Mesenchymal stem cell (in vitro differentiated cells and primary cell): Measurements from ENCODE around the gene ASGR2. TPM values are rescaled to one million over a fixed set of nuclear protein-coding genes. Genes with fewer than 3 reads are reported as not detected.
"Not testable (repeated sequence)": the region's sequence is repeated elsewhere in the genome, so short reads cannot be mapped to it uniquely, and the experiment has no call there.

Experiments used
- DNase-seq: peaks from one replicate; pipeline ENCODE4 v3.0.0-alpha.2; 2013
- H2AFZ ChIP-seq: one replicate; pipeline ENCODE4 v1.6.1; 2013; ENCODE audit warnings: low read depth, mild to moderate bottlenecking, control low read depth, inconsistent platforms, low read length, moderate library complexity
- H2AK5ac ChIP-seq: 2 replicates; pipeline ENCODE4 v1.6.1; 2013; ENCODE audit warnings: low read length, moderate library complexity, mild to moderate bottlenecking, inconsistent platforms; ENCODE audit not compliant: severe bottlenecking
- H2BK120ac ChIP-seq: one replicate; pipeline ENCODE4 v1.6.1; 2013; ENCODE audit warnings: low read depth, mild to moderate bottlenecking, inconsistent platforms, low read length, moderate library complexity
- H2BK12ac ChIP-seq, 2 experiments: one replicate each; pipeline ENCODE4 v1.6.1; 2013; ENCODE audit warnings: inconsistent platforms in 2 of 2, low read length in 2 of 2, mild to moderate bottlenecking in 2 of 2, moderate library complexity in 2 of 2, control low read depth in 1 of 2
- H2BK15ac ChIP-seq: one replicate; pipeline ENCODE4 v1.6.1; 2013; ENCODE audit warnings: mild to moderate bottlenecking, low read depth, inconsistent platforms; ENCODE audit not compliant: poor library complexity, severe bottlenecking
- H2BK5ac ChIP-seq: 2 replicates; pipeline ENCODE4 v1.6.1; 2013; ENCODE audit warnings: low read depth, mild to moderate bottlenecking, low read length, control low read depth, inconsistent platforms; ENCODE audit not compliant: poor library complexity, severe bottlenecking
- H3K14ac ChIP-seq, 2 experiments: one replicate each; pipeline ENCODE4 v1.6.1; 2013; ENCODE audit warnings: inconsistent platforms in 2 of 2, low read length in 2 of 2, control low read depth in 1 of 2, mild to moderate bottlenecking in 1 of 2, moderate library complexity in 1 of 2
- H3K18ac ChIP-seq, 2 experiments: one replicate each; pipeline ENCODE4 v1.6.1; 2013; ENCODE audit warnings: inconsistent platforms in 2 of 2, low read length in 2 of 2, control low read depth in 1 of 2, low read depth in 1 of 2, mild to moderate bottlenecking in 1 of 2
- H3K23ac ChIP-seq, 2 experiments: one replicate each; pipeline ENCODE4 v1.6.1; 2013; ENCODE audit warnings: inconsistent platforms in 2 of 2, low read length in 2 of 2, mild to moderate bottlenecking in 2 of 2, moderate library complexity in 2 of 2, control low read depth in 1 of 2
- H3K27ac ChIP-seq: 2 replicates; pipeline ENCODE4 v1.5.1; 2013; ENCODE audit warnings: mild to moderate bottlenecking, moderate library complexity, low read length, control low read depth, inconsistent platforms; ENCODE audit not compliant: poor library complexity, severe bottlenecking
- H3K27me3 ChIP-seq, 2 experiments: 2 replicates each; pipeline versions ENCODE4 v1.6.1 to v1.7.0; 2013; ENCODE audit warnings: low read length in 2 of 2, mild to moderate bottlenecking in 2 of 2, moderate library complexity in 2 of 2, control low read depth in 1 of 2, inconsistent platforms in 1 of 2; ENCODE audit not compliant: control insufficient read depth in 1 of 2, insufficient read depth in 1 of 2
- H3K36me3 ChIP-seq, 2 experiments: 2 replicates each; pipeline versions ENCODE4 v1.6.1 to v1.7.0; 2013; ENCODE audit warnings: low read length in 2 of 2, control low read depth in 1 of 2, inconsistent platforms in 1 of 2, low read depth in 1 of 2, mild to moderate bottlenecking in 1 of 2; ENCODE audit not compliant: insufficient read depth in 2 of 2, control insufficient read depth in 1 of 2
- H3K4ac ChIP-seq, 2 experiments: one replicate each; pipeline ENCODE4 v1.6.1; 2013; ENCODE audit warnings: inconsistent platforms in 2 of 2, low read length in 2 of 2, mild to moderate bottlenecking in 2 of 2, moderate library complexity in 2 of 2, control low read depth in 1 of 2, low read depth in 1 of 2
- H3K4me1 ChIP-seq: 2 replicates; pipeline ENCODE4 v1.6.1; 2013; ENCODE audit warnings: low read depth, low read length, control low read depth; ENCODE audit not compliant: control insufficient read depth, insufficient read depth
- H3K4me2 ChIP-seq: 2 replicates; pipeline ENCODE4 v1.6.1; 2013; ENCODE audit warnings: low read length, mild to moderate bottlenecking, inconsistent platforms; ENCODE audit not compliant: poor library complexity, severe bottlenecking
- H3K4me3 ChIP-seq, 2 experiments: 2 replicates each; pipeline versions ENCODE4 v1.5.1 to v1.7.0; 2013; ENCODE audit warnings: low read length in 2 of 2, mild to moderate bottlenecking in 2 of 2, control low read depth in 1 of 2, low read depth in 1 of 2; ENCODE audit not compliant: insufficient read depth in 1 of 2
- H3K79me1 ChIP-seq: replicated peaks from 2 replicates; pipeline ENCODE4 v1.6.1; 2013; ENCODE audit warnings: mild to moderate bottlenecking, control low read depth, low read length, inconsistent platforms; ENCODE audit not compliant: poor library complexity, severe bottlenecking
- H3K9ac ChIP-seq: 2 replicates; pipeline ENCODE4 v1.7.0; 2013; ENCODE audit warnings: mild to moderate bottlenecking, low read length, moderate library complexity
- H3K9me3 ChIP-seq: 2 replicates; pipeline ENCODE4 v1.7.0; 2013; ENCODE audit warnings: mild to moderate bottlenecking, low read length; ENCODE audit not compliant: control insufficient read depth
- H4K8ac ChIP-seq: one replicate; pipeline ENCODE4 v1.6.1; 2013; ENCODE audit warnings: inconsistent platforms, mild to moderate bottlenecking, low read length, moderate library complexity
- H4K91ac ChIP-seq: one replicate; pipeline ENCODE4 v1.6.1; 2013; ENCODE audit warnings: mild to moderate bottlenecking, low read length, inconsistent platforms
- WGBS: methylation state at CpG from one replicate; pipeline ENCODE4 v1.1.7; 2013; ENCODE audit warnings: mixed read lengths; 5-methylcytosine and 5-hydroxymethylcytosine counted together
- polyA plus RNA-seq, 2 experiments: library from polyadenylated mRNA; stranded (reverse); fragments of 200-250 nt; gene quantifications; one replicate each; pipeline ENCODE4 v1.2.3, GENCODE V29; 2013

The ASGR2 gene
- not detected for polyA plus RNA-seq (2013, experiment 1 of 2)
- polyA plus RNA-seq (2013, experiment 2 of 2) = not detected

- H3K4me1 ChIP-seq = peaks cover 3% of the 10 kb centered on the region
- H3K9ac ChIP-seq = no peak within 1 kb of the TSS
- H3K4me2 ChIP-seq = no peak within 1 kb of the TSS
- no peak within 1 kb of the TSS for H2BK12ac ChIP-seq
- no peaks in the 10 kb centered on the region for H3K36me3 ChIP-seq
- H3K18ac ChIP-seq = no peak within 1 kb of the TSS
- H3K4me3 ChIP-seq = no peak within 1 kb of the TSS
- no peak for DNase-seq
- no peak within 1 kb of the TSS for H2BK5ac ChIP-seq
- H2AFZ ChIP-seq = no peak within 1 kb of the TSS
- no peak within 1 kb of the TSS for H2AK5ac ChIP-seq
- H2BK120ac ChIP-seq = no peak within 1 kb of the TSS
- H3K23ac ChIP-seq = no peak within 1 kb of the TSS
- no peaks in the 10 kb centered on the region for H3K79me1 ChIP-seq
- 68% methylated on average over 10 of the region's 14 CpGs for WGBS
- no peak within 1 kb of the TSS for H4K8ac ChIP-seq
- peaks cover 7 to 70% of the 10 kb centered on the region in 2 experiments for H3K27me3 ChIP-seq
- H3K9me3 ChIP-seq = peaks cover 3% of the 10 kb centered on the region
- H3K4ac ChIP-seq = no peak within 1 kb of the TSS
- no peak within 1 kb of the TSS for H3K27ac ChIP-seq
- no peak within 1 kb of the TSS for H4K91ac ChIP-seq
- no peak within 1 kb of the TSS for H2BK15ac ChIP-seq
- no peak within 1 kb of the TSS for H3K14ac ChIP-seq
Observed at GRCh38 chr17:7114241-7114874, at the start of gene ASGR2. TSS of gene ASGR2 (minus strand) at chr17:7114822. CDS start at chr17:7114240, 582 bp downstream.

GRCh38 chr17:7159571-7159970 lies 44.9 kb upstream of the ASGR2 start:
- H2AFZ ChIP-seq, H3K36me3 ChIP-seq, H3K9ac ChIP-seq, H4K91ac ChIP-seq, H3K23ac ChIP-seq, H3K4me1 ChIP-seq, H2AK5ac ChIP-seq, H3K27ac ChIP-seq, H3K9me3 ChIP-seq, H4K8ac ChIP-seq, H2BK5ac ChIP-seq, H2BK15ac ChIP-seq, H2BK120ac ChIP-seq, H2BK12ac ChIP-seq, H3K4me2 ChIP-seq, DNase-seq, H3K18ac ChIP-seq, H3K79me1 ChIP-seq, H3K14ac ChIP-seq, H3K4me3 ChIP-seq, H3K4ac ChIP-seq: not testable (repeated sequence)
- WGBS = 89% methylated on average over 6 of the region's 10 CpGs
- H3K27me3 ChIP-seq = peaks cover 16 to 44% of the 10 kb centered on the region in 2 experiments

- not testable (repeated sequence) for H3K4ac ChIP-seq, H2AFZ ChIP-seq, H3K27ac ChIP-seq, H3K9ac ChIP-seq, H2AK5ac ChIP-seq, H3K4me1 ChIP-seq, H3K14ac ChIP-seq, H3K18ac ChIP-seq, H3K79me1 ChIP-seq, H2BK12ac ChIP-seq, H2BK15ac ChIP-seq, H3K4me3 ChIP-seq, H2BK120ac ChIP-seq, H3K23ac ChIP-seq, H4K91ac ChIP-seq, H3K4me2 ChIP-seq, H4K8ac ChIP-seq, H3K9me3 ChIP-seq, H3K36me3 ChIP-seq, H2BK5ac ChIP-seq, DNase-seq
- peaks cover 22 to 56% of the 10 kb centered on the region in 2 experiments for H3K27me3 ChIP-seq
- 96% methylated on average over 9 of the region's 10 CpGs for WGBS
Observed at GRCh38 chr17:7158424-7158823, 43.8 kb upstream of the ASGR2 start.

- Histone ChIP-seq H3K9ac (no peak overlapping the region), H3K9me3 (no peaks in the 10 kb centered on the region), H2BK15ac (no peak overlapping the region), H3K36me3 (no peaks in the 10 kb centered on the region), H2AFZ (no peak overlapping the region), H2BK12ac (no peak overlapping the region), H3K23ac (no peak overlapping the region), H4K91ac (peak overlapping the region; percentile 50), H3K27me3 (peaks cover 27 to 71% of the 10 kb centered on the region in 2 experiments), H3K79me1 (no peaks in the 10 kb centered on the region), H3K14ac (no peak overlapping the region), H4K8ac (no peak overlapping the region), H2AK5ac (no peak overlapping the region), H3K27ac (no peak overlapping the region), H3K18ac (no peak overlapping the region), H3K4me1 (no peaks in the 10 kb centered on the region), H2BK5ac (no peak overlapping the region), H3K4ac (no peak overlapping the region), H3K4me3 (peak overlapping the region in 1 of 2 experiments; percentile 26), H2BK120ac (no peak overlapping the region), H3K4me2 (no peak overlapping the region)
- WGBS = 84% methylated on average over 9 of the region's 10 CpGs
- no peak for DNase-seq
Observed at GRCh38 chr17:7156342-7156940, 41.8 kb upstream of the ASGR2 start.
